GM18508 (cell line): Measurements from ENCODE around the gene MYCT1.

Experiments used
- ATAC-seq: cut with Tn5 transposase; IDR thresholded peaks from one replicate; pipeline ENCODE4 v1.9.1; 2021; ENCODE audit warnings: moderate number of reproducible peaks; ENCODE audit not compliant: insufficient read depth, unreplicated experiment

MYCT1 gene

DNA sequence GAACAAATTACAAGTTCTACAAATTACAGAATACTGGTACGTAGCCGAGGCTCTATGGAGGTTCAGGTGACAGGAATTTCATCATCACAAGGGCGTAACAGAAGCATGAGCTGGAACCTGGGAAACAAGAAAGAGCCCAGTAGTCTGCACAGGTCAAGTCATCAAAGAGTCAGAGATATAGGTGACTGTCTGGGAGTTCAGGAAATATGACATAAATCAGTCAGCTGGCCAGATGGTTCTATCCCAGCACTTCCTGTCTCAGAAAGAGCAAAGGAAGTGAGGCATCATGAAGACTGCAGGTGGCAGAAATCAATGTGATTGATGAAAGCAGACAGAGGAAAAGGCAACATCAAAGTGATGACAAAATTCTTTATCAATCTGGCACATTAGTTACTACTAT is 23.3 kb downstream of the MYCT1 start:
- ATAC-seq = no peak

DNA sequence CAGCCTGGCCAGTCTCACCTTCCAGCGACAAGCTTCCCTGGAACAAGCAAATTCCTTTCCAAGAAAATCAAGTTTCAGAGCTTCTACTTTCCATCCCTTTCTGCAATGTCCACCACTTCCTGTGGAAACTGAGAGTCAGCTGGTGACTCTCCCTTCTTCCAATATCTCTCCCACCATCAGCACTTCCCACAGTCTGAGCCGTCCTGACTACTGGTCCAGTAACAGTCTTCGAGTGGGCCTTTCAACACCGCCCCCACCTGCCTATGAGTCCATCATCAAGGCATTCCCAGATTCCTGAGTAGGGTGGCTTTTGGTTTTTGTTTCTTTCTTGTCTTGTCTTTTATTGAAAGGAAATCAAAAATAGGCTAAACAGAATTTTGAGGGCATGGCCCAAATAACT is 24.3 kb downstream of the MYCT1 start:
- no peak for ATAC-seq

DNA sequence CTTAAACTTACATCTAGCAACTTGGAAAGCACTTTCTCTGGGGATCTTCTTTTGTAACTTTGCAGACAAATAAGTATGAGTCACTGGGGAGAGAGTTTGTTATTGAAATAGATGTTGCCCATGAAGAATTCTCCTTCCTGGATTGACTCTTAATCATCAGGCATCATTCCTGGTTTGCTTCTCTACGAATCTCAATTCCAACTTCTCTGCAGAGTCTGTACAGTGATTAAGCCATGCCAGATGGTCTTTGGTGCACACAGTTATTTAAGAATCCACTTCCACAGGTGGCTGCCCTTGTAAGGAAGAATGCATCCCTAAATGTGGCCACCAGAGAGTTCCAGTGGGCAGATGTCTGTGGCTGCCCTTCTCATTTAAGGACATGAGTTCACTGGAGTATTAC is 25.7 kb downstream of the MYCT1 start:
- ATAC-seq = no peak

DNA sequence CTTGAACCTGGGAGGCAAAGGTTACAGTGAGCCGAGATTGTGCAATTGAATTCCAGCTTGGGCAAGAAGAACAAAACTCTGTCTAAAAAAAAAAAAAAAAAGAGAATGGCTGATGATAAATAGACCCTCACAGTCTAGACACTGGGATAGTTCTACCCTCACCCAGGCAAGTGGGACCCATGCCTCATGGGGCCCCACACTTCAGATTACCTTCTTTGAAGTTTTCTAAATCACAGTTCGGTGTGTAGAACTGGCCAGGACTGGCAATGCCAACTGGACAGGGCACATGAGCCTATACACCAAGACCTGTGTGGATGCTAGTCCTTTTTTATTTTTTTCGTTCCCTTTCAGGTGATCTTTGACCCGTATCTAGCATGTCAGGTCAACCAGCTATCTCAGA is 28.6 kb downstream of the MYCT1 start:
- no peak for ATAC-seq

DNA sequence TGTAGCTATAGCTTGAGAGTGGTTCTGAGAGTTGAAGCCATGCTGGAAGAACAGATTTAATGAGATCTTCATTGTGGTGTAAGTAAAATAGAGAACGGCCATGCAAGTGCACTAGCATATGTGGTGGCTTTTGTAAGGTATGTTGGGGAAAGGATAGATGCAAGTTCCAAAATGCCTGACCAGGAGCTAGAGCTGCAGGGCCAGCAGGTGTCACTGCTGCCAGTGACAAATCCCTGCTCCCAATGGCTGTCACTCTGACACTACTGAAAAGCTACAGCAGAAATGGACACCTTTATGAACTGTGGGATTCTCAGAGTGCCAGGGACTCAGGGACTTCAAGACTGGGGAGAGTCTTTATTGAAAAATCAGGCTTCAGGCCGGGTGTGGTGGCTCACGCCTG is 29.8 kb downstream of the MYCT1 start:
- ATAC-seq = no peak

DNA sequence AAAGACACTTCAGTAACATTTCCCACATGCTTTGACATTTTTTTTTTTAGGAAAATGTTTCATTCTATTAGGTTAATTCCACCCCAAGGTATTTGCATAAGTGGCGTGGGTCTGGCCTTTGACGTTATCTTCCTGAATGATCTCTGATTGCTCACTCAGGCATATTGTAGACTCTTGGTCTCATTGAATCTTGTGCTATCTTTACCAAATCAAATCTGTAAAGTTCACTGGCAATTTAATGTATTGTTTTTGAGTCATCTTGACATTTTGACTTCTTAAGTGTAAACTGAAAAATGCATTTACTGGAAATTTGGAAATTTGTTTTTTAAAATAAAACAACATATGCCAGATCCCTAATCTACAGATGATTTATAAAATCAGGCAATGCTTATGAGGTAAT is 36.9 kb downstream of the MYCT1 start:
- ATAC-seq = no peak

DNA sequence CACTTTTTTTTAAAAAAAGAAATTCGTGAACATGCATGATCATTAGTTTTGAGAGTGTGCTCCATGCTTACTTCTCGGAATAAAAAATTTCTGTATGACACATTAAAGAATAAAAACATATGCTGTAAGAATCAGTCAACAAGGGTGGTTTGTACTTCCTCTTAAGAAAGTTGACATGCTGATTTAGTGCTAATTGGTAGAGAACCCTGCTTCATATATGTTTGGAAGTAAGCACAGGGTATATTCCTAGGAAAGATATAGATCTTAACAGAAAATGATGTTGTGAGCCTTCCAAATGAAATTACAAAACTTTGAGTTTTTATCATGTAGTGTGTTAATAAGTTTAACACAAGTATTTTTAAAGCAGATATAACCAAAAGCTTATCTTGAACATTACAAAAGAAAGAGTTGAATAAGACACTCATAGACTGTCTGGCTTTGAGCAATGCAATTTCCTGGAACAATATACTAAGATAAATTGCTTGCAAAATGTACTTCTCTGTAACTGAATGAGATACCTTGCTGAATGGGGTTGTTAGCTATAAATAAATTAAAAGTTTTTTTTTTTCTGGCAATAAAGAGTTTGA is 39.1 kb downstream of the MYCT1 start:
- ATAC-seq = no peak

DNA sequence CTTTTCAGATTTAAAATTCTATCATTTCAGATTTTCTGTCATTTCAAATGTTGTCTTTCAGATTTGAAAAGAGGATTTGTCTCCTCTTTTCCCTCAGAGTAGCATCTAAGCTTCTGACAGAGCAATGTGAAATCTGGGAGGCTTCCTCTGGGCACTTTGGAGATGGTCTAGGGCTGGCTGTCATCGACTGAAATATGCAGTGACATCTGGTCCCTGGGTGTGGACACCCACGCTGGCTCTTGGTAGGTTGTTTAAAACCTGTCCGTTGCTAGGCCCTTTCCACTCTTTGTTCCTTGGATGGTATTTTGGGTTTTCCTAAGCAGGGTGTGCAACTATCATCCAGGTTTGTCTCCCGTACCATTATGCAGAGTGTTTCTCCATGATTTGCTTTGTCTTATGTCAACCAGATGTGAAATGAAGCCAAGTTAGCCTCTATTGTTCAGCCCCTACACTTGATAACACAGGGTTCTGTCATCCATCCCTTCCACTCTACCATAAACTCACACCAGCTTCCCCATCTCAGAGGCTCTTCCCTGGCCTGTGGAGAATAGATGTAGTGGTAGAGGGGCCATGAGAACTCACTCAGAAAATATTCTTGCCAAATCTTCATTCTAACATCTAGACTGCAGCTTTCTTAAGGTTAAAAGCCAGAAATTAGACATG is 47.9 kb downstream of the MYCT1 start:
- ATAC-seq = no peak

DNA sequence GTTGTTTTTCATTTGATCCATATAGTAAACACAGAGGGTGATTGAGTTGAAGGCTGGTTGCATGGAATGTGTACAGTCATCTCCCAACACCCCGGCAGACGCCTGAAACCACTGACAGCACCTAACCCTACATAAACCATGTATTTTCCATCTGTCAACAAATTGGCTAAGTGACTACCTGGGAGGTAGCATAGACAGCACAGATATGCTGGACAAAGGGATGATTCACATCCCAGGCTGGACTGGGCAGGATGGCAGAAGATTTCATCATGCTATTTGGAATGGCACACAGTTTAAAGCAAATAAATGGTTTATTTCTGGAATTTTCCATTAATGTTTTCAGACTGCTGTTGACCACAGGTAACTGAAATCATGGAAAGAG is 48.5 kb downstream of the MYCT1 start:
- ATAC-seq = no peak

DNA sequence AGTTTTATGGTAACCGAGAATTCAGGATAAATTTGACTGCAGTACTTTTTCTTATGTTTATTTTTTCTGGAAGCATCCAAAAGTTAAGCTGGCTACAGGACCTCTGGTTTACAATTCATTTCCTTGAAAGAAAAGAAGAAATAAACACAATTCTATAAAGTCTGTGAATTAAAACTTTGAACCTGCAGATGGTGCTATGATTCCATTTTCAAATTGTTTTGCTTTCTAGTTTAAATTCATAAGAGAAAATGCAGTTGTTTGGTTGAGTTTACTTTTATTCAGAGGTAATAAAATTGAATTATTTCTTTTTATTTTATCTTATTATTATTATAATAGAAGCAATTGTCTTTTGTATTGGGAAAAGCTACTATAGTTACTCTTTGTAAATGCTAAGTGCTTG is 51.1 kb downstream of the MYCT1 start:
- ATAC-seq = no peak

DNA sequence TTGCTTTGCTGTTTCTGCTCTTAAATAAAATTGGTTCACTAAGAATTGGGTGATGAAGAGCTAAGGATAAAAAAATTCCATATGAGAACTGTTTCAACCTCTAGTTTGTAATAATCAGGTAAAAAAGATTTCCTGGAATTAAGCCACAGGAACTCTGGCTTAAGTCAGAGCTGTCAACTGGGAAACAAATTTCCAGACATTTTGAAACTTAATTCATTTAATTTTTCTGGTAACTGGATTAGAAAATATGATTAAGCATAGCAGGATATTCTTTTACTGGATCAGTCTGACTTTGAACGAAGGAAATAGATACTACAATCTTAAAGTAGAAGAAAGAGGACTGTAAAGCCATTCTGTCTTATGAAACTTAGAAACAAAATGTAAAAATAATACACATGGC is 51.6 kb downstream of the MYCT1 start:
- no peak for ATAC-seq

DNA sequence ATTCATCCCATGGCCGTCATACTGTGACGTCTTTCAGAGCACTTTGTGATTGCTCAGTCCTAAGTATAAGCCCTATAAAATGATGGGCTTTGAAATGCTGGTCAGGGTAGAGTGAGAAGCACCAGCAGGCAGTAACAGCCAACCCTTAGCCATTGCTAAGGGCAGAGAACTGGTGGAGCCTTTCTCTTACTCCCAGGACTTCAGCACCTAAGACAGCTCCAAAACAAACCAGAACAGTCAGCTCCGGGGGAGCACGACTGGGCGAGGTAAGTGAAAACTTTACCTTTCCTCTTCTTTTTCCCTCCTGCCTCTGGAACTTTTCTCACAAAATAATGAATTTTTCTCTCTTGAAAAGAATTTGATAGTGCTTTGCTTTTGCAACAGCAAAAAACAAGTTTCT is 53.0 kb downstream of the MYCT1 start, which contains the start of gene VIP:
TSS of gene VIP (plus strand) at position 104 of the 400 bp plus-strand sequence. CDS start 1,381 bp downstream, outside the sequence.
- ATAC-seq = no peak

DNA sequence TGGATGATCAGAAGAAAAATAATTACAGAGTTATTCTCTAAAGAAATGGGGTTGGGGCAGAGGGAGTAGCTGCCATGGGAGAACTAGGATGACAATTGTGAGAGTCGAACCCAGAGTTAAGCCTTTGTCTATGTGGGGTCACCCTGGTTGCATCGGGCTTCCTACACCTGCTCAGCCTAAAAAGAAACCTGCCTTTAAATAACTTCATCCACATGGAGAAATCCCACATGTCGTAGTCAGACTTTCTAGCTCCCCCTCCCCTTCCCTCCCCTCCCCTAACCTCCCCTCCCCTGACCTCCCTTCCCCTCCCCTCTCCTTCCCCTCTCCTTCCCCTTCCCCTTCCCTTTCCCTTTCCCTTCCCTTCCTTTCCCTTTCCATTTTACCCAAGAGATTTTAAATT is 67.6 kb downstream of the MYCT1 start:
- no peak for ATAC-seq

DNA sequence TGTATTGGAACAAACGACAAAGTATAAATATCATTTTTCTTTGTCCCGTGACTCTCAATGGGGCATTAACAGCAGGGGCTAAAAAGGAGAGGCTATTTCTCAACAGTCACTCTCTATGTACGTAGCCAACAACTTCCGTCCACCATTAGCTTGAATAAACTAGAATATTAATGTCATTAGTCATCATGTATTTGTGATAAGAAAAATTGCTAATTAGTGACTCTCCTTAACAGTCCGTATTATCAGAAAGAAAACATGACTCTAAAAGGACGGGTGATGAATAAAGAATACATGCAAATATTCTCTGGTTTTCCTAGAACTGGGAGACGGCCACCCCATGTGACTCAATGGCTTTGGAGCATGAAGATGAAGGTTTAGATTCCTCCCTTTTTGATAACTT is 71.5 kb downstream of the MYCT1 start:
- no peak for ATAC-seq

DNA sequence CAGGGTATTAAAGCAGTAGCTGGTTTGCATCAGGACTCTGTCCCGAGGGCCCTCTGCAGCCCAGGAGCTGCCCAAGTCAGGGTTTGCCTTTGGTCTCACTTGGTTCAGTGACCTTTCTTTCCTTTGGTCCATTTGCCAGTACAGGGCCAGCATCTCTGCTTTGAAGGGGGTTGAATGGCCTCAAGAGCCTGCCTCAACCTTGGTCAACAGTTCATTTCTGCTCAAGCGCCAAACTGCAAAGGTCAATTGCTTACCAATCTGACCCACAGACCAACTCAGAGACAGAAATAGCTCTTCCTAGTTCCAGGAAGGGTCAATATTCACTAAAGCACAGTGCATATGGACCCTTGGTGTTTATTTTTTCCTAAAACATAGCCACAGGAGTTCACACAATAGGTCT is 72.3 kb downstream of the MYCT1 start:
- ATAC-seq = no peak

DNA sequence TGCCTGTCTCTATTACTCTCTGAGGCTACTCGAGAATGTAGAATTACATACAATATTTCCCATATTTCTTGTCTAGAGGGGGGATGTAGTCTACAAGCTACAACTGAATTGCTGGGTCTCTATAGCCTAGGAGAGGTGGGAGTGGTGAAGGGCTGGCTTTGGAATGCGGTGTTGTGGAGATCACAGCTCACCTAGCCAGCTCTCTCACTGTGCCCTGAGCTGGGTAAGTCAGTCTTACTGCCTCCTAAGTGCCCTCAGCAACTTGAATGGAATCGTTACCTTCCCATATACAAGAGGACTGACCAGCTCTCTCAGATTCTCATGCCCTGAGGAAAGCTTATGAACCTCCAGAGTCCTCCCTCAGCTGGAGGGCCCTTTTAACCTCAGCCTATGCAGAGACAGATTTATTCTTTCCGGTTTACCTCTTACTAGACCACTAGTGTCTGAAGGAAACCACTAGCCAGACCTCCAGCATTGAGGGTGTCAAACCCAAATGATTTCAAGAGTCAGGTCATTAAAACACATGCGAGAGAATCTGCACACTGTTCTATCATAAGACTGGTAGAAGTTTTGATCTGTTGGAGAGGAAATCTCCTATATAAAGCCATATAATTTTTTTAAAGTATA is 73.5 kb downstream of the MYCT1 start:
- no peak for ATAC-seq
